HepG2 (cell line): ENCODE results near the gene TADA2B. TPM values are rescaled to one million over a fixed set of nuclear protein-coding genes. Genes with fewer than 3 reads are reported as not detected.

Experiments used
- ARID2 ChIP-seq: sonication (generic); formaldehyde crosslinking; IDR thresholded peaks from 2 replicates; pipeline ENCODE4 v1.8.1; 2022; ENCODE audit warnings: mild to moderate bottlenecking, missing genetic modification reagents, borderline replicate concordance
- ATF7-NPFF ChIP-seq: sonication (generic); formaldehyde crosslinking; IDR thresholded peaks from 2 replicates; pipeline ENCODE4 v1.8.1; 2023; ENCODE audit warnings: mild to moderate bottlenecking, low read depth, missing genetic modification reagents, moderate library complexity
- GFI1 ChIP-seq: sonication (generic); formaldehyde crosslinking; IDR thresholded peaks from 2 replicates; pipeline ENCODE4 v1.5.0; 2020; ENCODE audit warnings: missing genetic modification reagents, mild to moderate bottlenecking, borderline replicate concordance
- MAFG ChIP-seq: sonication (generic); formaldehyde crosslinking; IDR thresholded peaks from 2 replicates; pipeline ENCODE4 v1.5.1; 2020; ENCODE audit warnings: mild to moderate bottlenecking, missing genetic modification reagents
- MYC ChIP-seq: sonication (generic); formaldehyde crosslinking; IDR thresholded peaks from 2 replicates; pipeline ENCODE4 v1.9.0; 2021; ENCODE audit warnings: missing genetic modification reagents, borderline replicate concordance
- NCOA2 ChIP-seq: sonication (generic); formaldehyde crosslinking; IDR thresholded peaks from 2 replicates; pipeline ENCODE4 v1.8.0; 2022; ENCODE audit warnings: inconsistent platforms
- SKI ChIP-seq: fragments of 450-650 bp; IDR thresholded peaks from one replicate; pipeline ENCODE4 v1.6.1; 2018; ENCODE audit warnings: mild to moderate bottlenecking; ENCODE audit not compliant: partially characterized antibody
- ZBTB42 ChIP-seq: sonication (generic); formaldehyde crosslinking; IDR thresholded peaks from 2 replicates; pipeline ENCODE4 v1.5.0; 2020; ENCODE audit warnings: mild to moderate bottlenecking, missing genetic modification reagents
- ZNF180 ChIP-seq: sonication (generic); formaldehyde crosslinking; IDR thresholded peaks from 2 replicates; pipeline ENCODE4 v1.4.0; 2020; ENCODE audit warnings: low read depth, missing genetic modification reagents, borderline replicate concordance
- ZNF367 ChIP-seq: sonication (generic); formaldehyde crosslinking; IDR thresholded peaks from 2 replicates; pipeline ENCODE4 v1.4.0; 2020; ENCODE audit warnings: missing genetic modification reagents, borderline replicate concordance
- ZNF530 ChIP-seq: sonication (generic); formaldehyde crosslinking; IDR thresholded peaks from 2 replicates; pipeline ENCODE4 v1.5.0; 2020; ENCODE audit warnings: low read depth, mild to moderate bottlenecking, missing genetic modification reagents
- ZNF775 ChIP-seq: sonication (generic); formaldehyde crosslinking; IDR thresholded peaks from 2 replicates; pipeline ENCODE4 v1.4.0; 2020; ENCODE audit warnings: missing genetic modification reagents, mild to moderate bottlenecking, moderate library complexity, borderline replicate concordance
- ZNF777 ChIP-seq: sonication (generic); formaldehyde crosslinking; IDR thresholded peaks from 2 replicates; pipeline ENCODE4 v1.4.0; 2020; ENCODE audit warnings: missing genetic modification reagents
- ZNF879 ChIP-seq: sonication (generic); formaldehyde crosslinking; IDR thresholded peaks from 2 replicates; pipeline ENCODE4 v1.8.1; 2023; ENCODE audit warnings: missing genetic modification reagents
- polyA plus RNA-seq, 8 experiments: library from polyadenylated mRNA; depleted of rRNA in 3 of 8; stranded (reverse) in 7 of 8; unstranded in 1 of 8; fragments of >200 nt; fragmentation: Illumina TruSeq in 4 of 8; extraction: Trizol in 4 of 8; gene quantifications; 2 replicates each; pipeline versions ENCODE4 v1.2.1 to v1.2.3, GENCODE V29; 2011 to 2016; ENCODE audit warnings: low read depth in 4 of 8, missing spikeins in 1 of 8, mixed read lengths in 1 of 8; ENCODE audit not compliant: insufficient read depth in 1 of 8
- total RNA-seq, 5 experiments: library from RNA; depleted of rRNA; stranded (reverse); fragments of >200 nt; fragmentation: Illumina TruSeq; extraction: Trizol; gene quantifications; 2 replicates each; pipeline ENCODE4 v1.2.3, GENCODE V29; 2016; ENCODE audit warnings: low read depth in 1 of 5
- TF ChIP-seq, protein P1 (sequence below): IDR thresholded peaks from 2 replicates; pipeline ENCODE4 v1.6.1; 2016; ENCODE audit warnings: missing compliant biosample characterization, missing genetic modification reagents, borderline replicate concordance
- TF ChIP-seq, protein P2 (sequence below): sonication (generic); formaldehyde crosslinking; IDR thresholded peaks from 2 replicates; pipeline ENCODE4 v1.4.0; 2020; ENCODE audit warnings: missing genetic modification reagents, borderline replicate concordance
- TF ChIP-seq, protein P3 (sequence below): sonication (generic); formaldehyde crosslinking; IDR thresholded peaks from 2 replicates; pipeline ENCODE4 v1.4.0; 2020; ENCODE audit warnings: mild to moderate bottlenecking, missing genetic modification reagents
- TF ChIP-seq, protein P4 (sequence below): sonication (generic); formaldehyde crosslinking; IDR thresholded peaks from 2 replicates; pipeline ENCODE4 v1.4.0; 2020; ENCODE audit warnings: missing genetic modification reagents
- TF ChIP-seq, protein P5 (sequence below): sonication (generic); formaldehyde crosslinking; IDR thresholded peaks from 2 replicates; pipeline ENCODE4 v1.5.0; 2020; ENCODE audit warnings: mild to moderate bottlenecking, missing genetic modification reagents, borderline replicate concordance

The TADA2B gene
- total and polyA plus RNA-seq, 2 of the 13 experiments (the other 11 are each of a cell fraction or from before 2014, with no cell fraction given), result 4.6 to 8.9 TPM

DNA sequence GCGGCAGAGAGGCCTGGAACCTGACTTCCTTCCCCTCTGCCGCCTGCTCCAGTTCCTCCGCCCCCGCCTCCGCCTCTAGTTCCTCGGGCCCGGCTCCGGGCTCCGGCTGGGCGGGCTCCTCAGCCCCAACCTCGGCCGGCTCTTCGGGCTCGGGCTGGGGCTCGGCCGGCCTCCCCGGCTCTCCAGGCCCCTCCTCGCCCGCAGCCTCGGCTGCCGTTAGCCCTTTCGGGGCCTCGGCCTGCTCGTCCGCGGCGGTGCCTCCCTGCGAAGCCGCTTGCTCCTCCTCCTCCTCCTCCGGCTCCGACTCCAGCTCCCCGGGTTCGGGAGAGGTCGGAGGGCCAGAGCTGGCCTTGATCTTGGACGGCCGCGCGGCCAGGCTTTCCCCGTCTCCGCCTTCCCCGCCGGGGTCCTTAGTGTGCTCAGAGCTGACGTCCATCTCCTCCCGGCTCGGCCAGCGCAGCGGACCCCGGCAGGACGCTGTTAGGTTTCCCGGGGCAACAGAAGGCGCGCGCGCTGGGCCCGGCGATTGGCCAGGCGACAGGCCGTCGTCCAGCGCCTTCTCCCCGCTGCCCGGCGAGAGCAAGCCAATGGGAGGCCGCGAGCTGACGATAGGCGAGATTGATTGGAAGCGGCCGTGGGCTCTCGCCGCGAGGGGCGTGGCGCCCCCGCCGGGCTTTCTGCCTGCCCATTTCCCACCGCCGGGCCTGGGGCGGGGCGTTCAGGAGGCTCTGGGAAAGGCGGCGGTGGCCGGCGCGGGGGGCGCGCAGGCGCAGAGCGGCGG lies 479 bp upstream of the TADA2B start (continued):
- TF ChIP-seq NCOA2 (no peak), ZNF775 (CRISPR knock-in tag) (no peak), ZBTB42 (no peak), MAFG (CRISPR knock-in tag) (no peak), ZNF180 (CRISPR knock-in tag) (no peak), MYC (CRISPR knock-in tag) (no peak), ATF7-NPFF (CRISPR knock-in tag) (peak; percentile 23; the same call in 1 of the 2 replicates), ZNF367 (CRISPR knock-in tag) (no peak), ZNF879 (CRISPR knock-in tag) (no peak), SKI (peak; percentile 26), GFI1 (CRISPR knock-in tag) (no peak), ARID2 (no peak), ZNF530 (no peak), ZNF777 (CRISPR knock-in tag) (peak; percentile 28; the same call in 1 of the 2 replicates)
- TF ChIP-seq, protein P1, sequence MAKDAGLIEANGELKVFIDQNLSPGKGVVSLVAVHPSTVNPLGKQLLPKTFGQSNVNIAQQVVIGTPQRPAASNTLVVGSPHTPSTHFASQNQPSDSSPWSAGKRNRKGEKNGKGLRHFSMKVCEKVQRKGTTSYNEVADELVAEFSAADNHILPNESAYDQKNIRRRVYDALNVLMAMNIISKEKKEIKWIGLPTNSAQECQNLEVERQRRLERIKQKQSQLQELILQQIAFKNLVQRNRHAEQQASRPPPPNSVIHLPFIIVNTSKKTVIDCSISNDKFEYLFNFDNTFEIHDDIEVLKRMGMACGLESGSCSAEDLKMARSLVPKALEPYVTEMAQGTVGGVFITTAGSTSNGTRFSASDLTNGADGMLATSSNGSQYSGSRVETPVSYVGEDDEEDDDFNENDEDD (CRISPR knock-in tag), result peak; percentile 84; the same call in 1 of the 2 replicates
- TF ChIP-seq, protein P2, sequence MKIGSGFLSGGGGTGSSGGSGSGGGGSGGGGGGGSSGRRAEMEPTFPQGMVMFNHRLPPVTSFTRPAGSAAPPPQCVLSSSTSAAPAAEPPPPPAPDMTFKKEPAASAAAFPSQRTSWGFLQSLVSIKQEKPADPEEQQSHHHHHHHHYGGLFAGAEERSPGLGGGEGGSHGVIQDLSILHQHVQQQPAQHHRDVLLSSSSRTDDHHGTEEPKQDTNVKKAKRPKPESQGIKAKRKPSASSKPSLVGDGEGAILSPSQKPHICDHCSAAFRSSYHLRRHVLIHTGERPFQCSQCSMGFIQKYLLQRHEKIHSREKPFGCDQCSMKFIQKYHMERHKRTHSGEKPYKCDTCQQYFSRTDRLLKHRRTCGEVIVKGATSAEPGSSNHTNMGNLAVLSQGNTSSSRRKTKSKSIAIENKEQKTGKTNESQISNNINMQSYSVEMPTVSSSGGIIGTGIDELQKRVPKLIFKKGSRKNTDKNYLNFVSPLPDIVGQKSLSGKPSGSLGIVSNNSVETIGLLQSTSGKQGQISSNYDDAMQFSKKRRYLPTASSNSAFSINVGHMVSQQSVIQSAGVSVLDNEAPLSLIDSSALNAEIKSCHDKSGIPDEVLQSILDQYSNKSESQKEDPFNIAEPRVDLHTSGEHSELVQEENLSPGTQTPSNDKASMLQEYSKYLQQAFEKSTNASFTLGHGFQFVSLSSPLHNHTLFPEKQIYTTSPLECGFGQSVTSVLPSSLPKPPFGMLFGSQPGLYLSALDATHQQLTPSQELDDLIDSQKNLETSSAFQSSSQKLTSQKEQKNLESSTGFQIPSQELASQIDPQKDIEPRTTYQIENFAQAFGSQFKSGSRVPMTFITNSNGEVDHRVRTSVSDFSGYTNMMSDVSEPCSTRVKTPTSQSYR (CRISPR knock-in tag), result no peak
- TF ChIP-seq, protein P3, sequence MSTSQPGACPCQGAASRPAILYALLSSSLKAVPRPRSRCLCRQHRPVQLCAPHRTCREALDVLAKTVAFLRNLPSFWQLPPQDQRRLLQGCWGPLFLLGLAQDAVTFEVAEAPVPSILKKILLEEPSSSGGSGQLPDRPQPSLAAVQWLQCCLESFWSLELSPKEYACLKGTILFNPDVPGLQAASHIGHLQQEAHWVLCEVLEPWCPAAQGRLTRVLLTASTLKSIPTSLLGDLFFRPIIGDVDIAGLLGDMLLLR (CRISPR knock-in tag), result no peak
- TF ChIP-seq, protein P4, sequence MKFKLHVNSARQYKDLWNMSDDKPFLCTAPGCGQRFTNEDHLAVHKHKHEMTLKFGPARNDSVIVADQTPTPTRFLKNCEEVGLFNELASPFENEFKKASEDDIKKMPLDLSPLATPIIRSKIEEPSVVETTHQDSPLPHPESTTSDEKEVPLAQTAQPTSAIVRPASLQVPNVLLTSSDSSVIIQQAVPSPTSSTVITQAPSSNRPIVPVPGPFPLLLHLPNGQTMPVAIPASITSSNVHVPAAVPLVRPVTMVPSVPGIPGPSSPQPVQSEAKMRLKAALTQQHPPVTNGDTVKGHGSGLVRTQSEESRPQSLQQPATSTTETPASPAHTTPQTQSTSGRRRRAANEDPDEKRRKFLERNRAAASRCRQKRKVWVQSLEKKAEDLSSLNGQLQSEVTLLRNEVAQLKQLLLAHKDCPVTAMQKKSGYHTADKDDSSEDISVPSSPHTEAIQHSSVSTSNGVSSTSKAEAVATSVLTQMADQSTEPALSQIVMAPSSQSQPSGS (CRISPR knock-in tag), result peak; percentile 35; the same call in 1 of the 2 replicates
- TF ChIP-seq, protein P5, sequence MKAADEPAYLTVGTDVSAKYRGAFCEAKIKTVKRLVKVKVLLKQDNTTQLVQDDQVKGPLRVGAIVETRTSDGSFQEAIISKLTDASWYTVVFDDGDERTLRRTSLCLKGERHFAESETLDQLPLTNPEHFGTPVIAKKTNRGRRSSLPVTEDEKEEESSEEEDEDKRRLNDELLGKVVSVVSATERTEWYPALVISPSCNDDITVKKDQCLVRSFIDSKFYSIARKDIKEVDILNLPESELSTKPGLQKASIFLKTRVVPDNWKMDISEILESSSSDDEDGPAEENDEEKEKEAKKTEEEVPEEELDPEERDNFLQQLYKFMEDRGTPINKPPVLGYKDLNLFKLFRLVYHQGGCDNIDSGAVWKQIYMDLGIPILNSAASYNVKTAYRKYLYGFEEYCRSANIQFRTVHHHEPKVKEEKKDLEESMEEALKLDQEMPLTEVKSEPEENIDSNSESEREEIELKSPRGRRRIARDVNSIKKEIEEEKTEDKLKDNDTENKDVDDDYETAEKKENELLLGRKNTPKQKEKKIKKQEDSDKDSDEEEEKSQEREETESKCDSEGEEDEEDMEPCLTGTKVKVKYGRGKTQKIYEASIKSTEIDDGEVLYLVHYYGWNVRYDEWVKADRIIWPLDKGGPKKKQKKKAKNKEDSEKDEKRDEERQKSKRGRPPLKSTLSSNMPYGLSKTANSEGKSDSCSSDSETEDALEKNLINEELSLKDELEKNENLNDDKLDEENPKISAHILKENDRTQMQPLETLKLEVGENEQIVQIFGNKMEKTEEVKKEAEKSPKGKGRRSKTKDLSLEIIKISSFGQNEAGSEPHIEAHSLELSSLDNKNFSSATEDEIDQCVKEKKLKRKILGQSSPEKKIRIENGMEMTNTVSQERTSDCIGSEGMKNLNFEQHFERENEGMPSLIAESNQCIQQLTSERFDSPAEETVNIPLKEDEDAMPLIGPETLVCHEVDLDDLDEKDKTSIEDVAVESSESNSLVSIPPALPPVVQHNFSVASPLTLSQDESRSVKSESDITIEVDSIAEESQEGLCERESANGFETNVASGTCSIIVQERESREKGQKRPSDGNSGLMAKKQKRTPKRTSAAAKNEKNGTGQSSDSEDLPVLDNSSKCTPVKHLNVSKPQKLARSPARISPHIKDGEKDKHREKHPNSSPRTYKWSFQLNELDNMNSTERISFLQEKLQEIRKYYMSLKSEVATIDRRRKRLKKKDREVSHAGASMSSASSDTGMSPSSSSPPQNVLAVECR (CRISPR knock-in tag), result peak; percentile 99
